Activated CD8-positive, alpha-beta memory T cell treated with anti-CD3 and anti-CD28 coated beads, Interleukin-2, amount 10 ng/mL, durations not matched to agents 7 days and 5 days (primary cell): Measurements from ENCODE around the gene AP2M1. TPM values are rescaled to one million over a fixed set of nuclear protein-coding genes. Genes with fewer than 3 reads are reported as not detected.

Source experiments
- ATAC-seq: fragments of 150-1000 bp; cut with Tn5 transposase; one replicate; pipeline ENCODE4 v1.10.0; 2021; ENCODE audit warnings: moderate library complexity
- CTCF ChIA-PET: fragments of 350-600 bp; sonication (Branson Sonifier 250); formaldehyde crosslinking; loops from one replicate; lab custom pipeline; 2021; ENCODE audit warnings: antibody characterized with exemption; lab: Charles Lee
- DNase-seq: peaks from one replicate; pipeline ENCODE4 v3.0.0-alpha.2; 2020
- H3K27ac Mint-ChIP-seq: one replicate; pipeline ENCODE4 v1.8.0; 2021; ENCODE audit warnings: mild to moderate bottlenecking, mixed read lengths
- H3K27me3 Mint-ChIP-seq: one replicate; pipeline ENCODE4 v1.8.0; 2021; ENCODE audit warnings: mixed read lengths
- H3K36me3 Mint-ChIP-seq: one replicate; pipeline ENCODE4 v1.8.0; 2021; ENCODE audit warnings: mild to moderate bottlenecking, mixed read lengths
- H3K4me1 Mint-ChIP-seq: one replicate; pipeline ENCODE4 v1.8.0; 2021; ENCODE audit warnings: mixed read lengths
- H3K4me3 Mint-ChIP-seq: one replicate; pipeline ENCODE4 v1.8.0; 2021; ENCODE audit warnings: mild to moderate bottlenecking, moderate library complexity, mixed read lengths
- H3K9me3 Mint-ChIP-seq: one replicate; pipeline ENCODE4 v1.8.0; 2022; ENCODE audit warnings: low read depth, mixed read lengths
- total RNA-seq, 2 experiments: library from RNA; stranded (reverse); gene quantifications; one replicate each; pipeline ENCODE4 v1.2.3, GENCODE V29; 2021

The AP2M1 gene
- total RNA-seq, 2 experiments from 2014 or later = 218 to 230 TPM

- Mint-ChIP-seq H3K27ac (no peak overlapping the region), H3K27me3 (no peaks in the 10 kb centered on the region), H3K36me3 (peaks cover 5% of the 10 kb centered on the region), H3K4me3 (no peak overlapping the region), H3K9me3 (no peaks in the 10 kb centered on the region), H3K4me1 (peaks cover 10% of the 10 kb centered on the region)
- no peak for DNase-seq
- CTCF ChIA-PET = no interaction called here
- no peak for ATAC-seq
Observed at GRCh38 chr3:184164648-184165330, 9.9 kb upstream of the AP2M1 start.

GRCh38 chr3:184165543-184165942 lies 9.1 kb upstream of the AP2M1 start:
- Mint-ChIP-seq H3K36me3 (peaks cover 5% of the 10 kb centered on the region), H3K27ac (no peak overlapping the region), H3K4me1 (peaks cover 5% of the 10 kb centered on the region), H3K27me3 (no peaks in the 10 kb centered on the region), H3K9me3 (no peaks in the 10 kb centered on the region), H3K4me3 (no peak overlapping the region)
- DNase-seq (no peak), ATAC-seq (no peak)
- CTCF ChIA-PET = no interaction called here

GRCh38 chr3:184166671-184167070 lies 8.0 kb upstream of the AP2M1 start:
- H3K4me3 Mint-ChIP-seq = no peak overlapping the region
- H3K4me1 Mint-ChIP-seq = peaks cover 4% of the 10 kb centered on the region
- DNase-seq (no peak), ATAC-seq (no peak)
- H3K27me3 Mint-ChIP-seq = no peaks in the 10 kb centered on the region
- no peak overlapping the region for H3K27ac Mint-ChIP-seq
- no peaks in the 10 kb centered on the region for H3K9me3 Mint-ChIP-seq
- CTCF ChIA-PET = no interaction called here
- peaks cover 5% of the 10 kb centered on the region for H3K36me3 Mint-ChIP-seq

- no peak for DNase-seq
- Mint-ChIP-seq H3K36me3 (peaks cover 6% of the 10 kb centered on the region), H3K27ac (no peak overlapping the region), H3K4me1 (peaks cover 4% of the 10 kb centered on the region), H3K4me3 (no peak overlapping the region), H3K9me3 (no peaks in the 10 kb centered on the region), H3K27me3 (no peaks in the 10 kb centered on the region)
- ATAC-seq = no peak
- CTCF ChIA-PET = interaction anchor here (1.4 kb wide), 1 partner anchor 145 kb away, joined by 3 read pairs; no protein-coding TSS in a partner anchor
Observed at GRCh38 chr3:184167786-184168185, 6.9 kb upstream of the AP2M1 start.

GRCh38 chr3:184168363-184169120 lies 6.1 kb upstream of the AP2M1 start:
- H3K27me3 Mint-ChIP-seq = no peaks in the 10 kb centered on the region
- peaks cover 4% of the 10 kb centered on the region for H3K4me1 Mint-ChIP-seq
- H3K9me3 Mint-ChIP-seq = no peaks in the 10 kb centered on the region
- CTCF ChIA-PET = interaction anchor here (1.0 to 1.4 kb wide), 2 partner anchors 22 to 146 kb away, joined by 3 read pairs; no protein-coding TSS in a partner anchor
- DNase-seq = no peak
- no peak overlapping the region for H3K4me3 Mint-ChIP-seq
- ATAC-seq = no peak
- peaks cover 6% of the 10 kb centered on the region for H3K36me3 Mint-ChIP-seq
- no peak overlapping the region for H3K27ac Mint-ChIP-seq

- no peak overlapping the region for H3K27ac Mint-ChIP-seq
- no peak for ATAC-seq
- no peaks in the 10 kb centered on the region for H3K9me3 Mint-ChIP-seq
Observed at GRCh38 chr3:184169896-184170875, 4.5 kb upstream of the AP2M1 start.

GRCh38 chr3:184171562-184171961 lies 3.1 kb upstream of the AP2M1 start:
- DNase-seq (no peak), ATAC-seq (no peak)
- H3K27ac Mint-ChIP-seq = no peak overlapping the region
- H3K27me3 Mint-ChIP-seq = no peaks in the 10 kb centered on the region
- CTCF ChIA-PET = no interaction called here
- peaks cover 2% of the 10 kb centered on the region for H3K36me3 Mint-ChIP-seq
- H3K4me1 Mint-ChIP-seq = peaks cover 20% of the 10 kb centered on the region
- H3K9me3 Mint-ChIP-seq = no peaks in the 10 kb centered on the region
- no peak overlapping the region for H3K4me3 Mint-ChIP-seq

More at GRCh38 chr3:184169896-184170875, 4.5 kb upstream of the AP2M1 start:
- Mint-ChIP-seq H3K4me3 (no peak overlapping the region), H3K27me3 (no peaks in the 10 kb centered on the region), H3K36me3 (peaks cover 6% of the 10 kb centered on the region), H3K4me1 (peaks cover 7% of the 10 kb centered on the region)
- DNase-seq = no peak
- CTCF ChIA-PET = interaction anchor here (1.0 kb wide), 1 partner anchor 21 kb away, joined by 3 read pairs; no protein-coding TSS in a partner anchor

- H3K4me3 Mint-ChIP-seq = no peak overlapping the region
- no peaks in the 10 kb centered on the region for H3K27me3 Mint-ChIP-seq
- H3K4me1 Mint-ChIP-seq = peaks cover 23% of the 10 kb centered on the region
- CTCF ChIA-PET = interaction anchor here (2.0 to 2.4 kb wide), 2 partner anchors 17 to 55 kb away, joined by 7 read pairs; no protein-coding TSS in a partner anchor
- ATAC-seq (no peak), DNase-seq (no peak)
- peaks cover 1% of the 10 kb centered on the region for H3K36me3 Mint-ChIP-seq
- H3K27ac Mint-ChIP-seq = no peak overlapping the region
- no peaks in the 10 kb centered on the region for H3K9me3 Mint-ChIP-seq
Observed at GRCh38 chr3:184172681-184173373, 1.8 kb upstream of the AP2M1 start.

- Mint-ChIP-seq H3K4me1 (peaks cover 27% of the 10 kb centered on the region), H3K27ac (no peak overlapping the region), H3K27me3 (no peaks in the 10 kb centered on the region), H3K36me3 (peaks cover 6% of the 10 kb centered on the region), H3K9me3 (no peaks in the 10 kb centered on the region), H3K4me3 (no peak overlapping the region)
- DNase-seq = no peak
- CTCF ChIA-PET = interaction anchor here (1.2 to 2.4 kb wide), 3 partner anchors 17 to 54 kb away, joined by 3 to 7 read pairs (median 7); partner anchors contain the start of gene EIF2B5
- ATAC-seq = no peak
Observed at GRCh38 chr3:184173374-184173722, 1.3 kb upstream of the AP2M1 start.

GRCh38 chr3:184174284-184174645 lies 390 bp upstream of the AP2M1 start:
- Mint-ChIP-seq H3K36me3 (peaks cover 12% of the 10 kb centered on the region), H3K4me1 (peaks cover 27% of the 10 kb centered on the region), H3K9me3 (no peaks in the 10 kb centered on the region), H3K27me3 (no peaks in the 10 kb centered on the region), H3K27ac (peak overlapping the region; percentile 73), H3K4me3 (peak overlapping the region; percentile 95)
- CTCF ChIA-PET = interaction anchor here (0.5 to 2.4 kb wide), 8 partner anchors 9 to 112 kb away, joined by 3 to 7 read pairs (median 4); partner anchors contain the start of genes ABCF3 and EIF2B5
- ATAC-seq (peak; percentile 12), DNase-seq (no peak)

- H3K27ac Mint-ChIP-seq = peak overlapping the region; percentile 90
- H3K27me3 Mint-ChIP-seq = no peaks in the 10 kb centered on the region
- DNase-seq (no peak), ATAC-seq (no peak)
- CTCF ChIA-PET = interaction anchor here (0.7 to 2.4 kb wide), 3 partner anchors 8 to 47 kb away, joined by 3 to 7 read pairs (median 6); no protein-coding TSS in a partner anchor
- H3K4me3 Mint-ChIP-seq = peak overlapping the region; percentile 95
- H3K4me1 Mint-ChIP-seq = peaks cover 27% of the 10 kb centered on the region
- H3K9me3 Mint-ChIP-seq = no peaks in the 10 kb centered on the region
- H3K36me3 Mint-ChIP-seq = peaks cover 15% of the 10 kb centered on the region
Observed at GRCh38 chr3:184175506-184175905, 851 bp downstream of the AP2M1 start.

GRCh38 chr3:184175981-184176376 lies 1.3 kb downstream of the AP2M1 start:
- Mint-ChIP-seq H3K4me1 (peaks cover 27% of the 10 kb centered on the region), H3K36me3 (peaks cover 19% of the 10 kb centered on the region), H3K4me3 (peak overlapping the region; percentile 95), H3K27me3 (no peaks in the 10 kb centered on the region), H3K27ac (peak overlapping the region; percentile 90), H3K9me3 (no peaks in the 10 kb centered on the region)
- CTCF ChIA-PET = interaction anchor here (0.7 to 1.7 kb wide), 2 partner anchors 8 to 47 kb away, joined by 3 to 6 read pairs; no protein-coding TSS in a partner anchor
- DNase-seq = no peak
- no peak for ATAC-seq
